Measurements from ENCODE around the gene PTPRG. TPM values are rescaled to one million over a fixed set of nuclear protein-coding genes. Genes with fewer than 3 reads are reported as not detected.

The PTPRG gene
- polyA plus RNA-seq, 1 donor (not counting 4 experiments of a cell fraction or from before 2014, with no cell fraction given), result 12.1 TPM

DNA sequence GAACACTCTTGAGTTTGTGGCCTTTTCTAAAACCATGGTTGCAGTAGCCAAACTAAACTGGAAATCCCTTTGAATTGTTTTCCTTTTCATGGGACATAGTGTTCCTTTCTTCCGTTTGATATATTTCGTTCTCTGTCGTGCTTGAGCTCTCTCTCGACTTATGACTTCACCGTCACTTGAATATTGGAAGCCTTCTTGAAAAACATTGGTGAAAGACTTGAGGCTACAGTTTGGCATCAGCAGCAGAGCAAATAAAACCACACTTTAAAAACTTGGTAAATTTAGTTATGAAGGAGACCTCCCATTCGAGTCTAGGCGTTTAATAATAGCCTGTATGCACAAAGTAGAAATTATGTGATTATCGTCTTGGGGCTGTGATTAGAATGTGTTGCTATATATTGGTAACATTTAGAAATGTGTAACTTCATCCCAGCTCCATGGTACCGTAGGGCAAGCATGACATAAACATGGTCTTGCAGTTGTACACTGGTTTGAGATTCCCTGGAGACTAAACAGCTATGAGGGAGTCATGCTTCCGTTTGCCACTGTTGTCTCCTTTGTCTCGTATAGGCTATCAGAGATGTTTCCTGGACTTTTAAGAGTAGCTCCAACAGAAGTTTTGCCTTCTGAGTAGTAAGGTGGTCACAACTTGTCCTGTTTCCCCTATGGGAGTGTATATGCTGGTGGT lies 122.3 kb downstream of the PTPRG start:
- TF ChIP-seq EZH2 (IDR thresholded peaks at IDR 0.05; ENCODE audit: low read length) (no peak), CTCF (optimal IDR thresholded peaks at IDR 0.05 in 1 of 3, IDR thresholded peaks at IDR 0.05 in 1 of 3, conservative IDR thresholded peaks at IDR 0.05 in 1 of 3; ENCODE audit: extremely low read depth in 1 of 3, insufficient read depth in 2 of 3, low read length in 3 of 3) (no peak)
- FAIRE-seq (no peak), DNase-seq (ENCODE audit: low read depth, low spot score) (no peak)
- H3K27ac ChIP-seq (ENCODE audit: control insufficient read depth, insufficient read depth, low read length), result peak overlapping the region; percentile 75
- H3K27me3 ChIP-seq (ENCODE audit: control insufficient read depth, extremely low read depth, insufficient read depth, low read length), result no peaks in the 10 kb centered on the region
- no peaks in the 10 kb centered on the region for H4K20me1 ChIP-seq (ENCODE audit: control insufficient read depth, extremely low read depth, insufficient read depth, low read length)
- no peak overlapping the region for H3K4me2 ChIP-seq (ENCODE audit: control insufficient read depth, extremely low read depth, insufficient read depth, low read depth, low read length)
- peaks cover 0 to 1% of the 10 kb centered on the region in 2 experiments for H3K36me3 ChIP-seq (ENCODE audit: control insufficient read depth in 2 of 2, extremely low read depth in 1 of 2, insufficient read depth in 2 of 2, low read length in 2 of 2)
- H2AFZ ChIP-seq (ENCODE audit: control insufficient read depth, low read length), result no peak overlapping the region
- dilution Hi-C loops (cut with MboI; ENCODE audit: extremely low pct_ligation_motif_present, low sequenced_read_pairs), result no loop called here
- no peak overlapping the region for H3K9ac ChIP-seq (ENCODE audit: control insufficient read depth, extremely low read depth, insufficient read depth, low read length)
- no peaks in the 10 kb centered on the region for H3K9me3 ChIP-seq (ENCODE audit: control insufficient read depth, low read depth, low read length)
- H3K4me3 ChIP-seq (ENCODE audit: control insufficient read depth in 2 of 3, extremely low read depth in 1 of 3, insufficient read depth in 2 of 3, low read depth in 1 of 3, low read length in 3 of 3), result no peak overlapping the region
- peaks cover 41% of the 10 kb centered on the region for H3K4me1 ChIP-seq (ENCODE audit: control insufficient read depth, extremely low read depth, insufficient read depth, low read length)
- H3K79me2 ChIP-seq (ENCODE audit: control insufficient read depth, insufficient read depth, low read length), result peaks cover 15% of the 10 kb centered on the region
- H3K9me1 ChIP-seq (ENCODE audit: control insufficient read depth, extremely low read depth, insufficient read depth, low read length), result no peaks in the 10 kb centered on the region

DNA sequence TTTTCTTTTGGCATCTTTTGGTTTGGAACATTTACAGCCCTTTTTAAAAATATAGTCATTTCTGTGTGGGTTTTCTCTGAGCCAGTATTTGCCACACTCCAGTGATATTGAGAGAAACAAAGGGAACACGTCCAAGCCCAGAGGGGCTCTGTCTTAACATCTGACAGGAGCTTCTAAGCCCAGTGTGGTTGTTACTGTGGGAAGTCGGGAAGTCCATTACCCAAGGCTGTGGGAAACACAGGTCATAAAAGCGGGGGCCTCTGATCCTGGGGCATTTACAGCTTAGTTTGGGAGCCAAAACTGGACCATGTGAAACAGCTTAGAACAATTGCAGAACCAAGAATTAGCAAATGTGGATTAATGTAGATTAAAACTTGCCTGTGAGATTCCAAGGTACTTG lies 123.0 kb downstream of the PTPRG start:
- TF ChIP-seq EZH2 (IDR thresholded peaks at IDR 0.05; ENCODE audit: low read length), result no peak
- no peak for TF ChIP-seq CTCF (optimal IDR thresholded peaks at IDR 0.05 in 1 of 3, IDR thresholded peaks at IDR 0.05 in 1 of 3, conservative IDR thresholded peaks at IDR 0.05 in 1 of 3; ENCODE audit: extremely low read depth in 1 of 3, insufficient read depth in 2 of 3, low read length in 3 of 3)
- Histone ChIP-seq H4K20me1 (ENCODE audit: control insufficient read depth, extremely low read depth, insufficient read depth, low read length) (no peaks in the 10 kb centered on the region), H2AFZ (ENCODE audit: control insufficient read depth, low read length) (no peak overlapping the region), H3K27me3 (ENCODE audit: control insufficient read depth, extremely low read depth, insufficient read depth, low read length) (no peaks in the 10 kb centered on the region), H3K9me3 (ENCODE audit: control insufficient read depth, low read depth, low read length) (no peaks in the 10 kb centered on the region), H3K79me2 (ENCODE audit: control insufficient read depth, insufficient read depth, low read length) (peaks cover 15% of the 10 kb centered on the region), H3K4me1 (ENCODE audit: control insufficient read depth, extremely low read depth, insufficient read depth, low read length) (peaks cover 41% of the 10 kb centered on the region), H3K9me1 (ENCODE audit: control insufficient read depth, extremely low read depth, insufficient read depth, low read length) (no peaks in the 10 kb centered on the region), H3K36me3 (ENCODE audit: control insufficient read depth in 2 of 2, extremely low read depth in 1 of 2, insufficient read depth in 2 of 2, low read length in 2 of 2) (peaks cover 0 to 1% of the 10 kb centered on the region in 2 experiments), H3K4me3 (ENCODE audit: control insufficient read depth in 2 of 3, extremely low read depth in 1 of 3, insufficient read depth in 2 of 3, low read depth in 1 of 3, low read length in 3 of 3) (no peak overlapping the region), H3K9ac (ENCODE audit: control insufficient read depth, extremely low read depth, insufficient read depth, low read length) (no peak overlapping the region), H3K27ac (ENCODE audit: control insufficient read depth, insufficient read depth, low read length) (no peak overlapping the region), H3K4me2 (ENCODE audit: control insufficient read depth, extremely low read depth, insufficient read depth, low read depth, low read length) (no peak overlapping the region)
- DNase-seq (ENCODE audit: low read depth, low spot score) (no peak), FAIRE-seq (no peak)
- dilution Hi-C loops (cut with MboI; ENCODE audit: extremely low pct_ligation_motif_present, low sequenced_read_pairs), result no loop called here

All from keratinocyte (primary cell).